Measurements from ENCODE around the gene PJA2. TPM values are rescaled to one million over a fixed set of nuclear protein-coding genes. Genes with fewer than 3 reads are reported as not detected.

PJA2 gene
- polyA plus RNA-seq, 1 donor from 2014 or later: 142 TPM

DNA sequence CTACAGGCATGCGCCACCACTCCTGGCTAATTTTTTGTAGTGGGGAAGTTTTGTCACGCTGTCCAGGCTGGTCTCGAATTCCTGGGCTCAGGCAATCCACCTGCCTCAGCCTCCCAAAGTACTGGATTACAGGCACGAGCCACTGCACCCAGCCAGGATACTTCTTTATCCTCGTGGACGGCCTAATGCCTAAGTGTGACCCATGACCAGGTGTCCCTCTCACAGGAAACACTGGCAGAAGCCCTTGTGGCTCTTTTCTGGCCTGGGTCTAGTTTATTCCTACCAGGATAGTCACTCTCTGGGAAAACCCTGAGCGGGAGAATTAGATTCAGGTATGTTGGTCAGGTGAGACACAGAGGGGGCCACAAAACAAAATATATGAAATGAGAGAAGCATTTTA is 90.4 kb downstream of the PJA2 start:
- TF ChIP-seq EZH2 (IDR thresholded peaks at IDR 0.05; ENCODE audit: borderline replicate concordance, insufficient read depth, low read length, poor library complexity, severe bottlenecking) (no peak), EP300 (conservative IDR thresholded peaks at IDR 0.05; ENCODE audit: poor library complexity, severe bottlenecking) (no peak), MXI1 (conservative IDR thresholded peaks at IDR 0.05; ENCODE audit: poor library complexity, severe bottlenecking) (no peak), SMC3 (conservative IDR thresholded peaks at IDR 0.05; ENCODE audit: poor library complexity) (no peak), RAD21 (conservative IDR thresholded peaks at IDR 0.05) (no peak), POLR2AphosphoS5 (IDR thresholded peaks at IDR 0.05) (no peak)
- TF ChIP-seq, protein P1, sequence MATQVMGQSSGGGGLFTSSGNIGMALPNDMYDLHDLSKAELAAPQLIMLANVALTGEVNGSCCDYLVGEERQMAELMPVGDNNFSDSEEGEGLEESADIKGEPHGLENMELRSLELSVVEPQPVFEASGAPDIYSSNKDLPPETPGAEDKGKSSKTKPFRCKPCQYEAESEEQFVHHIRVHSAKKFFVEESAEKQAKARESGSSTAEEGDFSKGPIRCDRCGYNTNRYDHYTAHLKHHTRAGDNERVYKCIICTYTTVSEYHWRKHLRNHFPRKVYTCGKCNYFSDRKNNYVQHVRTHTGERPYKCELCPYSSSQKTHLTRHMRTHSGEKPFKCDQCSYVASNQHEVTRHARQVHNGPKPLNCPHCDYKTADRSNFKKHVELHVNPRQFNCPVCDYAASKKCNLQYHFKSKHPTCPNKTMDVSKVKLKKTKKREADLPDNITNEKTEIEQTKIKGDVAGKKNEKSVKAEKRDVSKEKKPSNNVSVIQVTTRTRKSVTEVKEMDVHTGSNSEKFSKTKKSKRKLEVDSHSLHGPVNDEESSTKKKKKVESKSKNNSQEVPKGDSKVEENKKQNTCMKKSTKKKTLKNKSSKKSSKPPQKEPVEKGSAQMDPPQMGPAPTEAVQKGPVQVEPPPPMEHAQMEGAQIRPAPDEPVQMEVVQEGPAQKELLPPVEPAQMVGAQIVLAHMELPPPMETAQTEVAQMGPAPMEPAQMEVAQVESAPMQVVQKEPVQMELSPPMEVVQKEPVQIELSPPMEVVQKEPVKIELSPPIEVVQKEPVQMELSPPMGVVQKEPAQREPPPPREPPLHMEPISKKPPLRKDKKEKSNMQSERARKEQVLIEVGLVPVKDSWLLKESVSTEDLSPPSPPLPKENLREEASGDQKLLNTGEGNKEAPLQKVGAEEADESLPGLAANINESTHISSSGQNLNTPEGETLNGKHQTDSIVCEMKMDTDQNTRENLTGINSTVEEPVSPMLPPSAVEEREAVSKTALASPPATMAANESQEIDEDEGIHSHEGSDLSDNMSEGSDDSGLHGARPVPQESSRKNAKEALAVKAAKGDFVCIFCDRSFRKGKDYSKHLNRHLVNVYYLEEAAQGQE (IDR thresholded peaks at IDR 0.05; ENCODE audit: borderline replicate concordance): no peak
- TF ChIP-seq, protein P2, sequence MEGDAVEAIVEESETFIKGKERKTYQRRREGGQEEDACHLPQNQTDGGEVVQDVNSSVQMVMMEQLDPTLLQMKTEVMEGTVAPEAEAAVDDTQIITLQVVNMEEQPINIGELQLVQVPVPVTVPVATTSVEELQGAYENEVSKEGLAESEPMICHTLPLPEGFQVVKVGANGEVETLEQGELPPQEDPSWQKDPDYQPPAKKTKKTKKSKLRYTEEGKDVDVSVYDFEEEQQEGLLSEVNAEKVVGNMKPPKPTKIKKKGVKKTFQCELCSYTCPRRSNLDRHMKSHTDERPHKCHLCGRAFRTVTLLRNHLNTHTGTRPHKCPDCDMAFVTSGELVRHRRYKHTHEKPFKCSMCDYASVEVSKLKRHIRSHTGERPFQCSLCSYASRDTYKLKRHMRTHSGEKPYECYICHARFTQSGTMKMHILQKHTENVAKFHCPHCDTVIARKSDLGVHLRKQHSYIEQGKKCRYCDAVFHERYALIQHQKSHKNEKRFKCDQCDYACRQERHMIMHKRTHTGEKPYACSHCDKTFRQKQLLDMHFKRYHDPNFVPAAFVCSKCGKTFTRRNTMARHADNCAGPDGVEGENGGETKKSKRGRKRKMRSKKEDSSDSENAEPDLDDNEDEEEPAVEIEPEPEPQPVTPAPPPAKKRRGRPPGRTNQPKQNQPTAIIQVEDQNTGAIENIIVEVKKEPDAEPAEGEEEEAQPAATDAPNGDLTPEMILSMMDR (IDR thresholded peaks at IDR 0.05; ENCODE audit: poor library complexity, severe bottlenecking): no peak
- H3K4me3 ChIP-seq (ENCODE audit: low read length): no peak overlapping the region

DNA sequence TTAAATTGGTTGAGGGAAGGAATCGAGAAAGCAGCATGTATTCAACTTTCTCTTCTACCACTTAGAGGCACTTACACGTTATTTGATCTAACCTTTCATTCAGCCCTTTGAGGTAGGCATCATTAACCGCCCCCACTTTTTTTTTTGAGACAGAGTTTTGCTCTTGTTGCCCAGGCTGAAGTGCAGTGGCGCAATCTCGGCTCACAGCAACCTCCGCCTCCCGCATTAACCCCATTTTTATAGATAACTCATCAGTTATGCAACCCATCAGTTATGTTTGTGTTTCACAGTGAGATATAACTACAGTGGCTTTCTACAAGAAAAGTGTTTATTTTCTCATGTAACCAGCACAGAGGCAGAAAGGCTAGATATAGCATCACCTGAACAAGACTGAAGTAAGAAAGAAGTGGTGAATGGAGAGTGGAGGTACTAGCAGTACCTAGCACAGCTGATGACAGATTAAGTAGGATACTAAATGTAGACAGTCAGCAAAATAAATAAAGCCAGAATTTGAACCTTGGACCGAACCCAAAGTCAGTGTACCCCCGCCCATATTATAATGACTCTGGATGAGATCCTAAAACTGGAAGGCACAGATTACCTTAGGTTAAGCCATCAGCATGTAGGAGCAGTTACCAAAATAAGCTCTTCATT is 91.2 kb downstream of the PJA2 start:
- no peaks in the 10 kb centered on the region for H3K9me2 ChIP-seq (ENCODE audit: insufficient read depth, low read length)
- TF ChIP-seq SMC3 (conservative IDR thresholded peaks at IDR 0.05; ENCODE audit: poor library complexity) (no peak), POLR2AphosphoS5 (IDR thresholded peaks at IDR 0.05) (no peak), TAF1 (IDR thresholded peaks at IDR 0.05; ENCODE audit: low read depth) (no peak), EP300 (conservative IDR thresholded peaks at IDR 0.05; ENCODE audit: poor library complexity, severe bottlenecking) (no peak), RAD21 (conservative IDR thresholded peaks at IDR 0.05) (no peak), EZH2 (IDR thresholded peaks at IDR 0.05; ENCODE audit: borderline replicate concordance, insufficient read depth, low read length, poor library complexity, severe bottlenecking) (no peak), MXI1 (conservative IDR thresholded peaks at IDR 0.05; ENCODE audit: poor library complexity, severe bottlenecking) (no peak)
- TF ChIP-seq, protein P1 (IDR thresholded peaks at IDR 0.05; ENCODE audit: borderline replicate concordance): no peak
- H4K20me1 ChIP-seq (ENCODE audit: insufficient read depth): no peaks in the 10 kb centered on the region
- no peak overlapping the region for H3K4me3 ChIP-seq (ENCODE audit: low read length)
- no peak overlapping the region for H3K27ac ChIP-seq (ENCODE audit: low read length)
- H3F3A ChIP-seq (ENCODE audit: insufficient read depth, low read length, poor library complexity, severe bottlenecking): no peaks in the 10 kb centered on the region
- H3K9me3 ChIP-seq (ENCODE audit: low read length): no peaks in the 10 kb centered on the region
- H3K4me2 ChIP-seq (ENCODE audit: low read length): no peak overlapping the region
- no peaks in the 10 kb centered on the region for H3K36me3 ChIP-seq (ENCODE audit: insufficient read depth, low read length)
- H3K79me2 ChIP-seq (replicated peaks; ENCODE audit: insufficient read depth, low read length): no peaks in the 10 kb centered on the region
- H3K27me3 ChIP-seq (ENCODE audit: insufficient read depth, low read depth, low read length): no peaks in the 10 kb centered on the region
- H2AFZ ChIP-seq (ENCODE audit: low read depth, low read length): no peak overlapping the region
- no peak overlapping the region for H3K9ac ChIP-seq (ENCODE audit: low read length)

More for the DNA sequence above, 90.4 kb downstream of the PJA2 start:
- Histone ChIP-seq H2AFZ (ENCODE audit: low read depth, low read length) (no peak overlapping the region), H3K9me3 (ENCODE audit: low read length) (no peaks in the 10 kb centered on the region), H3K9me2 (ENCODE audit: insufficient read depth, low read length) (no peaks in the 10 kb centered on the region), H3K27me3 (ENCODE audit: insufficient read depth, low read depth, low read length) (no peaks in the 10 kb centered on the region), H3K36me3 (ENCODE audit: insufficient read depth, low read length) (no peaks in the 10 kb centered on the region), H3K27ac (ENCODE audit: low read length) (no peak overlapping the region), H3K9ac (ENCODE audit: low read length) (no peak overlapping the region), H3F3A (ENCODE audit: insufficient read depth, low read length, poor library complexity, severe bottlenecking) (no peaks in the 10 kb centered on the region), H3K4me2 (ENCODE audit: low read length) (no peak overlapping the region), H3K79me2 (replicated peaks; ENCODE audit: insufficient read depth, low read length) (no peaks in the 10 kb centered on the region), H4K20me1 (ENCODE audit: insufficient read depth) (no peaks in the 10 kb centered on the region)
